HL-60 (cell line): Measurements from ENCODE around the gene PLA2G6.

Source experiments
- CTCF ChIP-seq: IDR thresholded peaks from one replicate; pipeline ENCODE4 v1.5.1; 2011; ENCODE audit warnings: low read length, control low read depth, inconsistent platforms; ENCODE audit not compliant: insufficient read depth
- GABPA ChIP-seq: IDR thresholded peaks from 2 replicates; pipeline ENCODE4 v1.6.1; 2012; ENCODE audit warnings: low read depth
- POLR2AphosphoS5 ChIP-seq: IDR thresholded peaks from 2 replicates; pipeline ENCODE4 v1.6.1; 2012; ENCODE audit warnings: low read depth
- REST ChIP-seq: IDR thresholded peaks from 2 replicates; pipeline ENCODE4 v1.6.1; 2012; ENCODE audit warnings: low read depth; ENCODE audit not compliant: insufficient replicate concordance

GRCh38 chr22:38080474-38080849 is 101.2 kb downstream of the PLA2G6 start:
- TF ChIP-seq CTCF (no peak), POLR2AphosphoS5 (no peak), REST (no peak), GABPA (no peak)
